Activated naive CD4-positive, alpha-beta T cell treated with anti-CD3 and anti-CD28 coated beads, Interleukin-2, amount 10 ng/mL, durations not matched to agents 7 days and 5 days (primary cell): ENCODE data around the gene CLTB.
A peak's percentile ranks its signal among the peaks of the same experiment; 100 is the strongest.
"Not testable (repeated sequence)": the region's sequence is repeated elsewhere in the genome, so short reads cannot be mapped to it uniquely, and the experiment has no call there.

Experiments
- CTCF ChIA-PET: fragments of 350-600 bp; sonication (Branson Sonifier 250); formaldehyde crosslinking; loops from one replicate; lab custom pipeline; 2021; ENCODE audit warnings: antibody characterized with exemption; lab: Charles Lee
- DNase-seq: peaks from one replicate; pipeline ENCODE4 v3.0.0-alpha.2; 2020
- H3K27ac Mint-ChIP-seq: one replicate; pipeline ENCODE4 v1.8.0; 2021; ENCODE audit warnings: mild to moderate bottlenecking, moderate library complexity, mixed read lengths
- H3K27me3 Mint-ChIP-seq: one replicate; pipeline ENCODE4 v1.8.0; 2021; ENCODE audit warnings: mild to moderate bottlenecking, mixed read lengths
- H3K36me3 Mint-ChIP-seq: one replicate; pipeline ENCODE4 v1.8.0; 2021; ENCODE audit warnings: mixed read lengths
- H3K4me1 Mint-ChIP-seq: one replicate; pipeline ENCODE4 v1.8.0; 2021; ENCODE audit warnings: mixed read lengths
- H3K4me3 Mint-ChIP-seq: one replicate; pipeline ENCODE4 v1.8.0; 2021; ENCODE audit warnings: mild to moderate bottlenecking, moderate library complexity, mixed read lengths
- H3K9me3 Mint-ChIP-seq: one replicate; pipeline ENCODE4 v1.8.0; 2021; ENCODE audit warnings: mixed read lengths

CLTB gene

GRCh38 chr5:176418251-176418650, 1.9 kb upstream of the CLTB start:
- H3K36me3 Mint-ChIP-seq = no peaks in the 10 kb centered on the region
- H3K4me1 Mint-ChIP-seq = peaks cover 30% of the 10 kb centered on the region
- no peak overlapping the region for H3K27ac Mint-ChIP-seq
- peaks cover 30% of the 10 kb centered on the region for H3K27me3 Mint-ChIP-seq
- H3K9me3 Mint-ChIP-seq = peaks cover 5% of the 10 kb centered on the region
- no peak for DNase-seq
- H3K4me3 Mint-ChIP-seq = no peak overlapping the region
- CTCF ChIA-PET = interaction anchor here (0.9 to 3.7 kb wide), 5 partner anchors 116 to 243 kb away, joined by 3 to 27 read pairs (median 14); no protein-coding TSS in a partner anchor

DNA sequence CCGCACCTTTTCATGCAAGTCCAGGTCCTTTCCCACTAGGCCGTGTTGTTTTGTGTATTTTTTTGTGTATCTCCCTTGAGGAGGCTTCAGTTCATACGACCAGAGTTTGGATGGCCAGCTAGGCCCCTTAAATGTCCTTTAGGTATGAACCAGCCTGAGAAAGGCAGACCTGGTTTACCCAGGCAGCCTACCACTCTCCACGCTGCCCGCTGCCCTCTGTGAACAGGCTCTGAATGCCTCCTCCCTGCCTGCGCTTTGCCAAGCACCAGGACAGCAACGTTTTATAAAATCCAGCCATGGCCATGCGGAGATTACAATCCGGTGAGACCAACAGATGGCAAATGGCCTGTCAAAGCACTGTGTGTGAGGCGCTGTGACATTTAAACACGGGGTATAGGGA, 626 bp upstream of the CLTB start:
- Mint-ChIP-seq H3K36me3 (no peaks in the 10 kb centered on the region), H3K27me3 (peaks cover 28% of the 10 kb centered on the region), H3K4me1 (peaks cover 38% of the 10 kb centered on the region), H3K27ac (no peak overlapping the region), H3K9me3 (peaks cover 5% of the 10 kb centered on the region), H3K4me3 (peak overlapping the region; percentile 72)
- no peak for DNase-seq
- CTCF ChIA-PET = interaction anchor here (0.5 to 3.7 kb wide), 22 partner anchors 10 to 687 kb away, joined by 3 to 27 read pairs (median 4); partner anchors contain the start of gene FAF2

DNA sequence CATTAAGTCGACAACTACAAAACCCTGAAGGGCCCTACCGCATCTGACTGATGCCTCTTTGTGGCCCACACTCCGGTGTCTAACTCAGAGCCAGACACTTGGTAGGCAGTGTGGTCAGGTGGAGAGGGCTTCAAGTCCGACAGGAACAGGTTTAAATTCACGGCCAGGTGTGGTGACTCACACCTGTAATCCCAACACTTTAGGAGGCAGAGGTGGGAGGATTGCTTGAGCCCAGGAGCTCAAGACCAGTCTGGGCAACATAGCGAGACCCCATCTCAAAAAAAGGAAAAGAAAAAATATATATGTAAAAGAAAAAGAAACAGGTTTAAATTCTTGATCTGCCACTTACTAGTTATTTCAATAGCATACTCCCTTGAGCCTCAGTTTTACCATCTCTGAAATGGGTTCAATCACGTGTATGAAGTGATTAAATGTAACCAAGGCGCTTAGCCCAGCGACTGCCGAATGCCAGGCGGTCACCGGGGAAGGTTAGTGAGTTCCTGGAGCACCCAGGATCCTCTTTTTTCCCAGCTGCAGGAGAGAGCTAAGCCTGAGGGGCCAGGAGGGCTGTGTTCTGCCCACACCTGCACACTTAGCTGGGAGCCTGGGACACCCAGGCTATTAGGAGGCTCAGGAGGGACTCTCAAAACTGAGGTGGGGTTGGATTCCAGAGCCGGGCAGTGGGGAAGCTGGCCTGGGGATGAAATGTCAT, 943 bp downstream of the CLTB start:
- DNase-seq = no peak
- H3K4me1 Mint-ChIP-seq = peaks cover 38% of the 10 kb centered on the region
- H3K27me3 Mint-ChIP-seq = peaks cover 16% of the 10 kb centered on the region
- CTCF ChIA-PET = interaction anchor here (0.7 to 3.7 kb wide), 13 partner anchors 8 to 244 kb away, joined by 3 to 27 read pairs (median 8); partner anchors contain the start of genes FAF2 and KIAA1191
- H3K36me3 Mint-ChIP-seq = no peaks in the 10 kb centered on the region
- H3K4me3 Mint-ChIP-seq = peak overlapping the region; percentile 80
- H3K27ac Mint-ChIP-seq = peak overlapping the region; percentile 81
- H3K9me3 Mint-ChIP-seq = no peaks in the 10 kb centered on the region

- CTCF ChIA-PET = interaction anchor here (1.0 kb wide), 1 partner anchor 121 kb away, joined by 3 read pairs; no protein-coding TSS in a partner anchor
- Mint-ChIP-seq H3K36me3 (peaks cover 5% of the 10 kb centered on the region), H3K4me3 (peak overlapping the region; percentile 80), H3K9me3 (no peaks in the 10 kb centered on the region), H3K27ac (peak overlapping the region; percentile 19), H3K27me3 (peaks cover 10% of the 10 kb centered on the region), H3K4me1 (peaks cover 38% of the 10 kb centered on the region)
- no peak for DNase-seq
These were observed 1.6 kb downstream of the CLTB start for GRCh38 chr5:176414704-176415103.

GRCh38 chr5:176413709-176414191, 2.6 kb downstream of the CLTB start:
- Mint-ChIP-seq H3K27me3 (peaks cover 10% of the 10 kb centered on the region), H3K36me3 (peaks cover 6% of the 10 kb centered on the region), H3K4me1 (peaks cover 38% of the 10 kb centered on the region), H3K4me3 (no peak overlapping the region), H3K9me3 (no peaks in the 10 kb centered on the region), H3K27ac (no peak overlapping the region)
- CTCF ChIA-PET = interaction anchor here (0.6 kb wide), 1 partner anchor 51 kb away, joined by 3 read pairs; no protein-coding TSS in a partner anchor
- no peak for DNase-seq

- CTCF ChIA-PET = interaction anchor here (0.6 kb wide), 1 partner anchor 51 kb away, joined by 3 read pairs; no protein-coding TSS in a partner anchor
- H3K36me3 Mint-ChIP-seq = peaks cover 6% of the 10 kb centered on the region
- DNase-seq = no peak
- peaks cover 6% of the 10 kb centered on the region for H3K27me3 Mint-ChIP-seq
- no peak overlapping the region for H3K4me3 Mint-ChIP-seq
- peaks cover 38% of the 10 kb centered on the region for H3K4me1 Mint-ChIP-seq
- no peak overlapping the region for H3K27ac Mint-ChIP-seq
- no peaks in the 10 kb centered on the region for H3K9me3 Mint-ChIP-seq
These were observed 3.1 kb downstream of the CLTB start for GRCh38 chr5:176413255-176413565.

- Mint-ChIP-seq H3K36me3 (peaks cover 6% of the 10 kb centered on the region), H3K4me1 (peaks cover 38% of the 10 kb centered on the region), H3K27me3 (peaks cover 3% of the 10 kb centered on the region), H3K4me3 (no peak overlapping the region), H3K27ac (no peak overlapping the region), H3K9me3 (no peaks in the 10 kb centered on the region)
- CTCF ChIA-PET = interaction anchor here (0.6 kb wide), 1 partner anchor 50 kb away, joined by 3 read pairs; no protein-coding TSS in a partner anchor
- DNase-seq = no peak
These were observed 3.7 kb downstream of the CLTB start for GRCh38 chr5:176412517-176413254.

- CTCF ChIA-PET = no interaction called here
- no peak for DNase-seq
- H3K4me3 Mint-ChIP-seq = no peak overlapping the region
- H3K9me3 Mint-ChIP-seq = no peaks in the 10 kb centered on the region
- H3K4me1 Mint-ChIP-seq = peaks cover 30% of the 10 kb centered on the region
- no peak overlapping the region for H3K27ac Mint-ChIP-seq
- no peaks in the 10 kb centered on the region for H3K27me3 Mint-ChIP-seq
- peaks cover 6% of the 10 kb centered on the region for H3K36me3 Mint-ChIP-seq
These were observed 5.7 kb downstream of the CLTB start for GRCh38 chr5:176410486-176411180.

DNA sequence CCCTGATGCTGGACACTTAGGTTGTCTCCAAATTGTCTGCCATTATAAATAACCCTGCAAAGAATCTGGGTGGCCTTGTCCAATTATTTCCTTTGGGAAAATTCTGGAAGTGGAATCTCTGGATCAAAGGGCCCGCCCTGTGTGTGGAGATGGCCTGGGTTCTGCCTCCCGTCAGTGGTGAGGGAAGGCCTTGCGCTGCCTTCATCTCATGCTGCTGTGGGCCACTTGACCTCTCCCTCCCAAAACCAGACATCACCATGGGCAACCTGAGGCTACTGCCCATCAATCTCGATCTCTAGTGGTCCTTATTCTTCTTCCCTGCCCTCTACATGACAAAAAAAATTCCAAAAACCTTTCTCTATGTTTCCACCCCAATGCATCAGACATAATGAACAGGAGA, 6.6 kb downstream of the CLTB start:
- Mint-ChIP-seq H3K27ac (no peak overlapping the region), H3K9me3 (no peaks in the 10 kb centered on the region), H3K4me1 (peaks cover 21% of the 10 kb centered on the region), H3K27me3 (no peaks in the 10 kb centered on the region), H3K36me3 (peaks cover 7% of the 10 kb centered on the region), H3K4me3 (no peak overlapping the region)
- CTCF ChIA-PET = no interaction called here
- no peak for DNase-seq

- no peak overlapping the region for H3K4me3 Mint-ChIP-seq
- no peak for DNase-seq
- H3K27ac Mint-ChIP-seq = no peak overlapping the region
- H3K4me1 Mint-ChIP-seq = peaks cover 10% of the 10 kb centered on the region
- no peaks in the 10 kb centered on the region for H3K27me3 Mint-ChIP-seq
- CTCF ChIA-PET = no interaction called here
- H3K36me3 Mint-ChIP-seq = peaks cover 8% of the 10 kb centered on the region
- H3K9me3 Mint-ChIP-seq = no peaks in the 10 kb centered on the region
These were observed 7.7 kb downstream of the CLTB start for GRCh38 chr5:176408590-176408989.

GRCh38 chr5:176408252-176408573, 8.1 kb downstream of the CLTB start:
- H3K27ac Mint-ChIP-seq, H3K4me3 Mint-ChIP-seq, H3K36me3 Mint-ChIP-seq, H3K4me1 Mint-ChIP-seq, H3K9me3 Mint-ChIP-seq, H3K27me3 Mint-ChIP-seq, CTCF ChIA-PET, DNase-seq: not testable (repeated sequence)

DNA sequence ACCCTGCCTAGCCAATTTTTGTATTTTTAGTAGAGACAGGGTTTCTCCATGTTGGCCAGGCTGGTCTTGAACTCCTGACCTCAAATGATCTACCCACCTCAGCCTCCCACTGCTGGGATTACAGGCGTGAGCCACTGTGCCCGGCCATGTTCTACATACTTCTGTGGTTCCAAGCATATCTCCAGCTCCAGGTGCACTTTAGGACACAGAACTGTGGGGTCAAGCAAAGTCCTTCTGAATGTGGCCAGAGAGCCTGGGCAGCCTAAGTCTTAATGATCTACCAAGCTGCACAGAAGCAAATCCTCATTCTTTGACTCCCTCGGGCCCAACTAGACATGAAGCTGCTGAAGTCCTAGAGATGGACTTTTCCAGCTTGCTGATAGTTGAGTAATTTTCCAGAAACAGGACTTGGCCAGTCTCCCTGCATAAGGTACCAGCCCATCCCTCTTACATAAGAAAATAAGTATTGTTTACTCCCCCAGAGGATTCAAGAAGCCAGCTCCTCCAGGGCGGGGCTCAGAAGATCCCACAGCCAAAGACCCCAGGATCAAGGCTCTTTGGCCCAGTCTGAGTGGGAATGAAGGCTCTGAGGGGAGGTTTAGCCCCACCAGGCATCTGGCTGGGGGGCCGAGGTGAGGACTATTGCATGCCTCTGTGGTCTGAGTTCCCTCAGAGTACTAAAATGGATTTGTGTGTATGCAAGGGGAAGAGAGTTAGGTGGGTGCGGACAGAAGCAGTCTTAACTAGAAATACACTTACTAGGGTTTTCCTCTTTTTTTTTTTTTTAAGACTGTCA, 8.7 kb downstream of the CLTB start:
- Mint-ChIP-seq H3K9me3 (no peaks in the 10 kb centered on the region), H3K4me1 (peaks cover 3% of the 10 kb centered on the region), H3K4me3 (no peak overlapping the region), H3K27ac (no peak overlapping the region), H3K27me3 (no peaks in the 10 kb centered on the region), H3K36me3 (peaks cover 9% of the 10 kb centered on the region)
- CTCF ChIA-PET = interaction anchor here (1.6 kb wide), 1 partner anchor 9 kb away, joined by 8 read pairs; the partner anchor contains the start of gene CLTB
- no peak for DNase-seq

GRCh38 chr5:176406436-176407052, 9.8 kb downstream of the CLTB start:
- H3K27me3 Mint-ChIP-seq = no peaks in the 10 kb centered on the region
- peaks cover 12% of the 10 kb centered on the region for H3K36me3 Mint-ChIP-seq
- no peak overlapping the region for H3K27ac Mint-ChIP-seq

More at GRCh38 chr5:176406436-176407052, 9.8 kb downstream of the CLTB start:
- no peak for DNase-seq
- Mint-ChIP-seq H3K4me3 (no peak overlapping the region), H3K9me3 (no peaks in the 10 kb centered on the region), H3K4me1 (no peaks in the 10 kb centered on the region)
- CTCF ChIA-PET = interaction anchor here (1.0 to 1.6 kb wide), 3 partner anchors 10 to 254 kb away, joined by 3 to 8 read pairs (median 5); partner anchors contain the start of gene CLTB
